22Rv1 (cell line): ENCODE data around the gene GREM1.

Experiments
- H3K27ac ChIP-seq: fragments of 450-650 bp; 2 replicates; pipeline ENCODE4 v1.5.1; 2017
- CTCF ChIP-seq: fragments of 450-650 bp; IDR thresholded peaks from 2 replicates; pipeline ENCODE4 v1.5.1; 2017; ENCODE audit warnings: mild to moderate bottlenecking
- ZFX ChIP-seq: fragments of 450-650 bp; IDR thresholded peaks from 2 replicates; pipeline ENCODE4 v1.6.1; 2017; ENCODE audit warnings: antibody characterized with exemption, borderline replicate concordance

The GREM1 gene

GRCh38 chr15:32746116-32746857, 28.5 kb downstream of the GREM1 start:
- TF ChIP-seq ZFX (no peak), CTCF (no peak)
- H3K27ac ChIP-seq = no peak overlapping the region

- H3K27ac ChIP-seq = no peak overlapping the region
These were observed 30.1 kb downstream of the GREM1 start for GRCh38 chr15:32747921-32748342.

GRCh38 chr15:32750979-32751378, 33.2 kb downstream of the GREM1 start:
- no peak for TF ChIP-seq ZFX
- TF ChIP-seq CTCF = no peak
- no peak overlapping the region for H3K27ac ChIP-seq

More at GRCh38 chr15:32747921-32748342, 30.1 kb downstream of the GREM1 start:
- TF ChIP-seq ZFX (no peak), CTCF (no peak)

- no peak for TF ChIP-seq CTCF
- no peak for TF ChIP-seq ZFX
- no peak overlapping the region for H3K27ac ChIP-seq
These were observed 39.6 kb downstream of the GREM1 start for GRCh38 chr15:32757426-32757825.

- no peak for TF ChIP-seq ZFX
- TF ChIP-seq CTCF = no peak
- no peak overlapping the region for H3K27ac ChIP-seq
These were observed 45.5 kb downstream of the GREM1 start for GRCh38 chr15:32763295-32763694.

GRCh38 chr15:32765236-32765635, 47.4 kb downstream of the GREM1 start:
- no peak for TF ChIP-seq CTCF
- no peak for TF ChIP-seq ZFX
- no peak overlapping the region for H3K27ac ChIP-seq

- no peak overlapping the region for H3K27ac ChIP-seq
- TF ChIP-seq ZFX (no peak), CTCF (no peak)
These were observed 48.3 kb downstream of the GREM1 start for GRCh38 chr15:32766101-32766500.
